Bone marrow (tissue), 2 donors: Measurements from ENCODE around the gene SEC22A.

ENCODE experiments used
- DNase-seq, 2 donors: peaks; one replicate each; lab custom pipeline; 2025; lab: John Stamatoyannopoulos, UW

SEC22A gene

DNA sequence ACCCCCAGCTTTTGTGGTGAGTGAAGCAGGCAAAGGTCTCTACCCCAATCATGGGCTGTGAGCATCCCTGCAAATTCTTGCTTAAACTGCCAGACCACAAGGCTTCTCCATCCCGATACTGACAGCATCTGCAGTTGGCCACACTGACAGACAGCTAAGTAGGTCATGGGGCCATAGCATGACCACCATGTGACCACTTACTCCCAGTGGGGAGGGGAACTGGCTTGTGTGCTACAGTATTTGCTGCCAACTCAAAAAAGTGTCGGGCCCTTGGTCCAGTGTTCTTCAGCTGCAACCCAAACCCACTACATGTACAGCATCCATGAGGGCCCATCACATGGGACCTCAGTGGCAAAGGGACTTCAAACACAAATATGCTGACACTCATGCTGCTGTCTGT lies 103.4 kb downstream of the SEC22A start:
- no peak for DNase-seq

DNA sequence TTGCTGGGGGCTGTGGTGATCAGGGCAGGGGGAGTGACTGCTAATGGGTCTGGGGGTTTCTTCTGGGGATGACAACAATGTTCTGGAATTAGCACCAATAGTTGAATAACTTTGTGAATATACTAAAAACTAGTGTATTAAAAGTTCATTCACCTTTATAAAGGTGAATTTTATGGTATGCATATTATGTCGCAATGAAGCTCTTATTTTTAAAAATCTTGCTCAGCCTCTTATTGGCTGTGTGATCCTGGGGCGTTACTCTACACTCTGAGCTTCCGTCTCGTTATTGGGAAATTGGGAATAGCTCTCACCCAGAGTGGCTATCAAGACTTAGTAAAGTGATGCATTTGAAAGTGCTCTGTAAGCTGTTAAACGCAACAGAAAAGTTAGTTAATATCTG lies 105.3 kb downstream of the SEC22A start:
- DNase-seq = no peak

DNA sequence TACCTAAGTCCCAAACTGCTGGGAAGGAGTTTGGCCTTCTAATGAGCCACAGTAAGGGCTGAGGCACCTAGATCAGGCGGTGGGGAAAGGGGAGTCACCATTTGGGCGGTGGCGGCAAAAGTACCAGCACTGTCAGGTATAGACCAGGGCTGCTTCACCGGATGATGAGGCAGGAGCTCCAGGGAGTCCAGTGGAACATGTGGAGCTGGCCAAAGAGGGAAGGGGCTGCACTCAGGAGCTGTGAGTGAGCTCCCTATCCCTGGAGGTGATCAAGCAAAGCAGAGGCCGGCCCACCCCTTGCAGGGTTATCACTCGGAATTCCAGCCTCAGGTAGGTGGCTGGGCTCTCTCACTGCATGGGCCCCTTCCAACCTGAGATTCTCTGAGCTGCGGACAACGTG lies 108.4 kb downstream of the SEC22A start:
- DNase-seq = no peak

DNA sequence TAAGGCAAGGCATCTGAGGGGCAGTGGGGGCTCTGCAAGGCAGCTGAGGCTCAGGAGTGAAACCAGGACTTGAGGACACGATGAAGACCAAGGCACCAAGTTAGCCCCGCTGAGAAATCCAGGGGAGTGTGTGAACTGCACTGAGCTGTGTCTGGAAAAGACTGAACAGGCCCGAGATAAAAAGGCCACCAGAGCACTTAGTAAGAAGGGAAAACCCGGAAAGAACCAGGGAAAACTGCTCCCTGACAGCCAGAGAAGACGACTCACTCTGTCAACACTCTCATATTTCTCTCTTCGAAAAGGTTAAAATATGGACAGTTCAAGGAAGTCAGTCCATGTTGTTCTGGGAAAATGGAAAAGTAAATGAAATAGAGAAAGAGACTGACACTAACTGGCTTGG lies 109.0 kb downstream of the SEC22A start:
- no peak for DNase-seq

DNA sequence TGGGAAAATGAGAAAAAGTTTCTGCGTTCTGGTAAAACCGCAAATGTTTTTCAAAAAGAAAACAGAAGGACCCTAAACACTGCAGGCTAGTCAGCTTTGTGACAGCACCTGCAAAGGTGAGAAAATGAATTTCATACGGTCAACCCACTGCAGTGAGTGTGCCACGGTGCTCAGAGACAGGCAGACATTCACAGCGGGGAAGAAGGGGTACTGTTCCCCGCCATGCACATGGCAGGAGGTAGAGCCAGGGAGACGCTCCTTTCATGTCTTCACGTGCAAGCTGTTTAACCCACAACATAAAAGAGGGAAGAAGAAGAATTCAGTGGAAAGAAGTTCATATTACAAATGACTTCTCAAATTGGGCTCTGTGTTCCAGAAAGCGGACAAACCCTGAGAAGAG lies 109.5 kb downstream of the SEC22A start:
- DNase-seq = no peak

DNA sequence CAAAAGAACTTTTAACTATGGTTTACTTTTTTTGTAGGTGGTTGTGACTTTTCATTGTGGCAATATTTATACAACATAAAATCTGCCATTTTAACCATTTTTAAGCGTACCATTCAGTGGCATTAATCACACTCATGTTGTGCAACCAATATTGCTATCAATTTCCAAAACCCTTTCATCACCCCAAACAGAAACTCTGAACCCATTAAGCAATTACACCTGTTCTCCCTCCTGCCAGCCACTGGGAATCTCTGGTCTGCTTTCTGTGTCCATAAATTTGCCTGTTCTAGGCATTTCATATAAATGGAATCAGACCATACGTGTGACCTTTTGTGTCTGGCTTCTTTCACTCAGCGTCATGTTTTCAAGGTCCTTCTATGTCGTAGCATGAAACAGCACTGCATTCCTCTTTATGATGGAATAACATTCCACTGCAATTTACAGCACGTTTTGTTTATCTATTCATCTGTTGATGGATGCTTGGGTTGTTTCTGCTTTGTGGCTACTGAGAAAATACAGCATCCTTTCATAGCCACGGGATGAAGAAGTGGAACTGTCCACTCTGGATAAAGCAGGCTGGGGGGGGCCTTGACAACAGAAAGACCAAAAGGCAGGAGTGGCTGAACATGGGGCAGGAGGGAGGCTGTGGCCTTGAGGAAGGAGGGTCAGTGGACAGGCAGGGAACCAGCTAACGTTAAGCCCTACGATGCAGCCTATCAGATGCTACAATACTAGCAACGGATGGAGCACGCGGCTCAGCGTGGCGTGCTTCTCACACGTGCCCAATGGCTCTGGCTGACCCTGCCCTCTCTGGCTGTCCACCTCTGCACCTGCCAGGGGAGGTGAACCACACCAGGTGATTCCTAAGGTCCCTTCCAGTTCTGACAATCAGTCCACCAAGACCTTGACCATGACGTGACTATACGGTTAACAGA lies 110.9 kb downstream of the SEC22A start:
- DNase-seq = no peak

DNA sequence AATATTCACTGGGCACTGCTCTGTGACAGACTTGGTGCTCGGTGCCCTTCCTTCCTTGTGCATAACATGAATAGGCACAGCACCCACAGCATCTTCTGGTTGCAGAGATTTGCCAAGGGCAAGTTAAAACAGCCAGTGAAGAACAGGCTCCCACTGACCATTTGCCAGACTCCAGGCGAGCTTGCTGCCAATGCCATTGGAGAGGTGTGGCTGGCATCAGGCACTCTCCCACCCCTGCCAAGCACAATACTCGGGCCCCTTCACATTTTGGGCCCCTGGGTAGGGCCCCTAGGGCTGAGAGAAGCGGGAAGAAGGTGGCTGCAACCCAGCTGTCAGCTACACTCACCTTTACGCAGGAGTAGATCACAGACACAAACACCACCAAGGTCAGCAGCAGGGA lies 112.1 kb downstream of the SEC22A start:
- DNase-seq = no peak

DNA sequence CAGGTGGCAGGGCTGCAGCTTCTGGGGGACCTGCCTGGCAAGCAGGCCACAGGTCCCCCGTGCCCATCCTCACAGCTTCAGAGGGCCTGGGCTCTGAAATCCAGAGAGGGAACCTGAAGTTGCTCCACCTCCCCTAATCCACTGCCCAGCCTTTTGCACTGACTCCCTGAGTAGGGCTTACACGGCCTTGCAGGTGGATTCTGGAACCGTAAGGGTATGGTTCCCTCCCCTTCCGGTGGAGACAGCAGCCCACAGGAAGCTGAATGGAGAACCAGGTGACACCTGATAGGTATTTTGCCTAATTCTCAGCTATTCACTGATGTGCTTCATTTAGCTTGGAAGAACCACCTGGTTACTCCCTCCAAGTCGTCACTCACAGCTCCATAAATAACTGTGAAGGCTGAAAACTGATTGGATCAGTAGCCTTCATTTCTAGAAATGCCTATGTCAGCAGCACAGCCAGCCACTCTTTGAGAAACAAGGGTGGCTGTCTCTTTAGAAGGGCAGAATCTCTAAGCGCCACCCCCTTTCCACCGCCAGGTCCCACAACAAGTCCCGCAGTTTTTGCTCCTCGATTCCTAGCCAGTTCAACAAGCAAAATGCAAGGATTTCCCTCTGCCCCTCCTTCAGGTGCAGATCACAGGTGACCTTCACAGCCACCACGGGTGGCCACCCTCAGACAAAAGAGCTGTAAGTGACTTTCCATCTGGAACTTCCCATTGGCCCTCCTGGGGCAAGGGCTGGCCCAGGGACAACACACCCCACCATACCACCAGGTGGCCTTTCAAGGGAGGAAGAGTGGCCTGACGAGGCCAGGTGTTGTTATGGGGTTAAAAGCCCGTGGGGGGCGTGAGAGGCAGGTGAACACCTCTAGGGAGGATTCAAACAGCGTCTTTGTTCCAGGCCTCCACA lies 112.9 kb downstream of the SEC22A start:
- no peak for DNase-seq

DNA sequence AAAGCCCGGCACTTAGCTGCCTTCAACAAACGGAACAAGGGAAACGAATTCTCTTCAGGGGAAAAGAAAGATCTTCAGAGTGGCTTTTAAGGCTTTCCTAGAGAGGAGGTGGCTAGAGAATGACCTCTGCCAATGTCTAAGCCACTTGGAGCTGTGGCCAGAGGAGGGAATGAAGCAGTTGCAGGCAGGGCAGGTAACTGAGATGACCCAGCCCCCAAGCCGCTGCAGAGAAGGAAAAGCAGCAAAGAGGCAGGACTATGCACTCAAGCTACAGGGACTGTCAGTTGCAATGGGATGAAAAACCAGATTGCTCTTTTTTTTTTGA lies 113.5 kb downstream of the SEC22A start:
- no peak for DNase-seq

DNA sequence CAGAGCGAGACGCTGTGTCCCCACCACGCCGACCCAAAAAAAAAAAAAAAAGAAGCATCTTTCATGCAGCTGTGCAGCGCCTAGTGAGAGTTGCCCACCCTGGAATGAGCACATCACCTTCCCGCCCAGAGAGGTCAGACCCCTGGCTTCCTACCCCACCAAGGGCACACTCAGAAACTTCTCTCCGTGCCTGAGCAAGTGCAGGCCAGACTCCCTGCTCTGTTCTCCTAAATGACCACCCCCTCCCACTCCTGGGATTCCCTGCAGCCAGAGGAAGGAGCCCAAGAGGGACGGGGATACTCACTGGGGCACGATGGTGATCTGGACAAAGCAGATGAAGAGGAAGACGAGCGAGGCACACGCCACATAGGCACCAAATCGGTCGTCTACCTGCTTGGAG lies 116.0 kb downstream of the SEC22A start:
- no peak for DNase-seq

DNA sequence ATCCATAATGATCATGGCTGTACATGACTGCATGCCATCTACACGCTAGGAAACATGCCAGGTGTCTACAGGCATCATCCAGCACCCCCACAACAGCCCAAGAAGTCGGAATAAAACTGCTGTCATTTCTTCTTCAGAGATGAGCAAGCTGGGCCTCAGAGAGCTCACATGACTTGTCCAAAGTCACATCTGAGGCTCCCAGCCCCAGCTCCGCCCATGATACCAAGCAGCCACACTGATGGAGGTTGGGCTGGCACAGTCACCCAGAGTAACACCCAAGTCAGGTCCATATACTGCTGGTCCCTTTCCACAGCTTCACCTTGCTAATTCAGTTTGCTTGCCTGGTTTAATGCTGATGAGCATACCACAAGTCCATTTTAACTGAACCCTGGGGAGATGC lies 116.6 kb downstream of the SEC22A start:
- DNase-seq = no peak

DNA sequence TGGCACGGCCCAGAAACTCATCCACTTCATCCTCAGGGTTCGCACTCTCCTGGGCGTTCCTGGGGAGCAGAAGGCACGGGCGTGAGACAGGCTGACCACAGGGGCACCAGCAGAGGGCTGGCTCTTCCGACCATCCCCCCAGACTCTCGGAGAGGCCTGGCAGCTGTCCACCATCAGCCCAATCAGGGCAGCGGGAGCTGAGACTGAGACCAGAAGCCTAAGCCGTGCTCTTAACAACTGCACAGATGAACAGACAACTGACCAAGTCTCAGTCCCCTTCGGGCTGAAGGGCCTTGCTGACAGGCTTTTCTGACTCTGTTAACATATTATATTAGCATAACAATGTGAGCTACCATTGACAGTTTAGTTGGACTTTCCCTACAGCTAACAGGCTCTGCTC lies 118.0 kb downstream of the SEC22A start:
- DNase-seq = no peak

DNA sequence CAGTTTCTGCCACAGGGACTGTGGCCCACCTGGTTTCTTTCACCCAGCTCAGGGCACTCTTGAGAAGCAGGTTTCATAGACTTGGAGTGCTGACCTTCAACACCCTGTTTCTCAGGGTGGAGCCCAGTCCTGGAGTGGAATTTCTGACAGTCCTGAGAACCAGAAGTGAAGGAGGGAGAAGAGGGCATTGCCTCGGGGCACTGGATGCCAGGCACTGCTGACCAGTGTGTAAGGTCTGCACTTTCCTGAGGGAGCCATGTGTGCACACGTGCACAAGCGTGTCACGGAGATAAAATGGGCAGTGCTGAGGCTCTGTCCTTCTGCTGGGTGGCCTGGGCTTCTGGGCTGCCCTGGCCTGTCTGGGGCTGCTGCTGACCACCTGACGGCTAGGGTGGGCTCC lies 118.5 kb downstream of the SEC22A start:
- DNase-seq = no peak

DNA sequence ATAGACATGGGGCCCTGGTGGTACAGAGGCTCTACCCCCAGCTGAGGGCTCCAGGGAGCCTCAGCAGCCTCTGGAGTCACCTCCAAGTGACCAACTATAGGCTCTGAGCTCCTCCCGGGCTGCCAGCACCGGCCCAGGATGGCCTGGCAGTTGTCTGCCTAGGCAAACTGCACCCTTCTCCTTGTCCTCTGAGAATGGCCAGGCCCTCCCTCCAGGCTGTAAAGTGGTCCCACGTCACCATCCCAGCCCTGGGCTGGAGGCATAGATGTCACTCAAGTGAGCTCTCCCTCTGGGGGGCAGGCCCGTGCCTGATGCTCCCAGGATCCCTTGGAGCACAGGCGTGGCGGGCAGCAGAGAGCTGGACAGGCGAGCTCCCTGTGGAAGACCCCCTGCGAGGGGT lies 120.1 kb downstream of the SEC22A start:
- DNase-seq = no peak

DNA sequence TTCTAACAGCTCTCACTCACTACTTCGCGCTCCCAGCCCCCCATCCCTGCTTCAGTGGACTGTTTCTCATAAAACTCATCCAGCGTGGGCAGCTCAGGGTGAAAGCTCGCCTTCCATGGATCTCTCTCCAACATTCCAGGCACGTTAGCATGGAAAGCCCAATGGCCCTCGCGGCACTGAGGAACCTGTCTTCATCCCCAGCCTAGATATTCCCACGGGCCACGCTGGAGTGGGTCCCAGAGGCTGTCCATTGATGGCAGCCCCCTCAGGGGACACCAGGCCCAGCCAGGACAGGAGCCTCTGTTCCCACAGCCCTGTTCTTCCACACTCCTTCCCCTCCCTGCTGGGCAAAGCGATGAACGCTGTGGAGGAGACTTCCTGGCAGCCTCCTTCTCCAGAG lies 121.1 kb downstream of the SEC22A start:
- no peak for DNase-seq
